WTC11 (cell line): Measurements from ENCODE around the gene OR5J2. TPM values are rescaled to one million over a fixed set of nuclear protein-coding genes. Genes with fewer than 3 reads are reported as not detected.

Experiments used
- ATAC-seq: fragments of 200-7000 bp; cut with Tn5 transposase; 2 replicates; pipeline ENCODE4 v1.10.0; 2021; ENCODE audit warnings: mild to moderate bottlenecking, moderate library complexity
- CTCF ChIA-PET: fragments of 300-600 bp; sonication (Branson Sonifier 250); formaldehyde crosslinking; loops from one replicate; lab custom pipeline; 2021; ENCODE audit warnings: antibody characterized with exemption; lab: Charles Lee
- POLR2A ChIA-PET: fragments of 350-600 bp; sonication (Branson Sonifier 250); formaldehyde crosslinking; loops from one replicate; lab custom pipeline; 2021; ENCODE audit warnings: antibody characterized with exemption; lab: Charles Lee
- DNase-seq: peaks from one replicate; pipeline ENCODE4 v3.0.0; 2021; ENCODE audit warnings: low spot score
- H3K27ac Mint-ChIP-seq: 2 replicates; pipeline ENCODE4 v1.8.0; 2021; ENCODE audit warnings: mixed read lengths
- H3K27me3 Mint-ChIP-seq: 2 replicates; pipeline ENCODE4 v1.8.0; 2021; ENCODE audit warnings: low read depth, mild to moderate bottlenecking, moderate library complexity, mixed read lengths
- H3K36me3 Mint-ChIP-seq: 2 replicates; pipeline ENCODE4 v1.8.0; 2021; ENCODE audit warnings: mixed read lengths
- H3K4me1 Mint-ChIP-seq: 2 replicates; pipeline ENCODE4 v1.8.0; 2022; ENCODE audit warnings: mixed read lengths
- H3K4me3 Mint-ChIP-seq: 2 replicates; pipeline ENCODE4 v1.8.0; 2021; ENCODE audit warnings: mild to moderate bottlenecking, moderate library complexity, mixed read lengths
- H3K9me3 Mint-ChIP-seq: 2 replicates; pipeline ENCODE4 v1.8.0; 2021; ENCODE audit warnings: mixed read lengths
- ERG ChIP-seq: fragments of 250-450 bp; sonication (Bioruptor Pico); IDR thresholded peaks from 2 replicates; pipeline ENCODE4 v1.8.0; 2021; ENCODE audit warnings: mild to moderate bottlenecking
- ETV6 ChIP-seq: sonication (generic); formaldehyde crosslinking; IDR thresholded peaks from 2 replicates; pipeline ENCODE4 v1.8.1; 2022; ENCODE audit warnings: mild to moderate bottlenecking, missing genetic modification reagents
- FOXK1 ChIP-seq: sonication (generic); formaldehyde crosslinking; IDR thresholded peaks from 2 replicates; pipeline ENCODE4 v1.8.0; 2022; ENCODE audit warnings: mild to moderate bottlenecking, moderate library complexity, missing genetic modification reagents
- FOXP4 ChIP-seq: sonication (generic); formaldehyde crosslinking; IDR thresholded peaks from 2 replicates; pipeline ENCODE4 v1.8.0; 2022; ENCODE audit warnings: mild to moderate bottlenecking, missing genetic modification reagents
- GABPB1 ChIP-seq: sonication (generic); formaldehyde crosslinking; IDR thresholded peaks from 2 replicates; pipeline ENCODE4 v1.8.1; 2023; ENCODE audit warnings: mild to moderate bottlenecking, missing genetic modification reagents
- GRHL2 ChIP-seq: fragments of 250-450 bp; sonication (Bioruptor Pico); IDR thresholded peaks from 2 replicates; pipeline ENCODE4 v1.8.0; 2022; ENCODE audit warnings: mild to moderate bottlenecking, moderate library complexity; ENCODE audit not compliant: insufficient replicate concordance, severe bottlenecking
- HMGA2 ChIP-seq: fragments of 250-450 bp; sonication (Bioruptor Pico); IDR thresholded peaks from 2 replicates; pipeline ENCODE4 v1.4.0; 2021; ENCODE audit warnings: mild to moderate bottlenecking, moderate library complexity
- IRF2 ChIP-seq: sonication (generic); formaldehyde crosslinking; IDR thresholded peaks from 2 replicates; pipeline ENCODE4 v1.8.0; 2022; ENCODE audit warnings: low read depth, missing genetic modification reagents, borderline replicate concordance
- JUN ChIP-seq: sonication (generic); formaldehyde crosslinking; IDR thresholded peaks from 2 replicates; pipeline ENCODE4 v1.8.0; 2023; ENCODE audit warnings: mild to moderate bottlenecking, missing genetic modification reagents
- MAX ChIP-seq: sonication (generic); formaldehyde crosslinking; IDR thresholded peaks from 2 replicates; pipeline ENCODE4 v1.8.0; 2022; ENCODE audit warnings: mild to moderate bottlenecking, missing genetic modification reagents
- NFE2L1 ChIP-seq: sonication (generic); formaldehyde crosslinking; IDR thresholded peaks from 2 replicates; pipeline ENCODE4 v1.8.1; 2023; ENCODE audit warnings: missing genetic modification reagents
- NR2C2 ChIP-seq: sonication (generic); formaldehyde crosslinking; IDR thresholded peaks from 2 replicates; pipeline ENCODE4 v1.8.0; 2022; ENCODE audit warnings: mild to moderate bottlenecking, missing genetic modification reagents
- PRDM15 ChIP-seq: sonication (generic); formaldehyde crosslinking; IDR thresholded peaks from 2 replicates; pipeline ENCODE4 v1.8.0; 2022; ENCODE audit warnings: missing genetic modification reagents
- STAT6 ChIP-seq: sonication (generic); formaldehyde crosslinking; conservative IDR thresholded peaks from 2 replicates; pipeline ENCODE4 v1.8.1; 2023; ENCODE audit warnings: mild to moderate bottlenecking, low read depth, missing genetic modification reagents, moderate library complexity
- ZNF138 ChIP-seq: sonication (generic); formaldehyde crosslinking; conservative IDR thresholded peaks from 2 replicates; pipeline ENCODE4 v1.8.1; 2022; ENCODE audit warnings: mild to moderate bottlenecking, moderate library complexity, missing genetic modification reagents
- ZNF263 ChIP-seq: sonication (generic); formaldehyde crosslinking; IDR thresholded peaks from 2 replicates; pipeline ENCODE4 v1.8.1; 2022; ENCODE audit warnings: low read depth, mild to moderate bottlenecking, moderate library complexity, missing genetic modification reagents
- ZNF396 ChIP-seq: fragments of 250-450 bp; sonication (Bioruptor Pico); IDR thresholded peaks from 2 replicates; pipeline ENCODE4 v1.8.0; 2021; ENCODE audit warnings: mild to moderate bottlenecking, moderate library complexity, borderline replicate concordance
- total RNA-seq: library from RNA; stranded (reverse); gene quantifications from 3 replicates; pipeline ENCODE4 v1.2.3, GENCODE V29; 2021
- TF ChIP-seq, protein P1 (sequence below): sonication (generic); formaldehyde crosslinking; IDR thresholded peaks from 2 replicates; pipeline ENCODE4 v1.8.1; 2023; ENCODE audit warnings: mild to moderate bottlenecking, missing genetic modification reagents, borderline replicate concordance

Gene OR5J2
- total RNA-seq, 1 experiment from 2014 or later = not detected

GRCh38 chr11:56152333-56152732 is 24.1 kb upstream of the OR5J2 start (continued):
- no peak for TF ChIP-seq NFE2L1 (CRISPR knock-in tag)
- TF ChIP-seq MAX (CRISPR knock-in tag) = no peak

- DNase-seq = no peak
- peaks cover 18% of the 10 kb centered on the region for H3K36me3 Mint-ChIP-seq
- ChIA-PET CTCF (no interaction called here), POLR2A (no interaction called here)
- H3K4me3 Mint-ChIP-seq = no peak within 1 kb of the TSS
- no peak for ATAC-seq
- H3K27ac Mint-ChIP-seq = no peak within 1 kb of the TSS
- no peaks in the 10 kb centered on the region for H3K4me1 Mint-ChIP-seq
- peaks cover 32% of the 10 kb centered on the region for H3K9me3 Mint-ChIP-seq
- no peaks in the 10 kb centered on the region for H3K27me3 Mint-ChIP-seq
- no peak for TF ChIP-seq PRDM15
- TF ChIP-seq ETV6 (CRISPR knock-in tag) = no peak
- no peak for TF ChIP-seq HMGA2 (CRISPR knock-in tag)
- TF ChIP-seq, protein P1, sequence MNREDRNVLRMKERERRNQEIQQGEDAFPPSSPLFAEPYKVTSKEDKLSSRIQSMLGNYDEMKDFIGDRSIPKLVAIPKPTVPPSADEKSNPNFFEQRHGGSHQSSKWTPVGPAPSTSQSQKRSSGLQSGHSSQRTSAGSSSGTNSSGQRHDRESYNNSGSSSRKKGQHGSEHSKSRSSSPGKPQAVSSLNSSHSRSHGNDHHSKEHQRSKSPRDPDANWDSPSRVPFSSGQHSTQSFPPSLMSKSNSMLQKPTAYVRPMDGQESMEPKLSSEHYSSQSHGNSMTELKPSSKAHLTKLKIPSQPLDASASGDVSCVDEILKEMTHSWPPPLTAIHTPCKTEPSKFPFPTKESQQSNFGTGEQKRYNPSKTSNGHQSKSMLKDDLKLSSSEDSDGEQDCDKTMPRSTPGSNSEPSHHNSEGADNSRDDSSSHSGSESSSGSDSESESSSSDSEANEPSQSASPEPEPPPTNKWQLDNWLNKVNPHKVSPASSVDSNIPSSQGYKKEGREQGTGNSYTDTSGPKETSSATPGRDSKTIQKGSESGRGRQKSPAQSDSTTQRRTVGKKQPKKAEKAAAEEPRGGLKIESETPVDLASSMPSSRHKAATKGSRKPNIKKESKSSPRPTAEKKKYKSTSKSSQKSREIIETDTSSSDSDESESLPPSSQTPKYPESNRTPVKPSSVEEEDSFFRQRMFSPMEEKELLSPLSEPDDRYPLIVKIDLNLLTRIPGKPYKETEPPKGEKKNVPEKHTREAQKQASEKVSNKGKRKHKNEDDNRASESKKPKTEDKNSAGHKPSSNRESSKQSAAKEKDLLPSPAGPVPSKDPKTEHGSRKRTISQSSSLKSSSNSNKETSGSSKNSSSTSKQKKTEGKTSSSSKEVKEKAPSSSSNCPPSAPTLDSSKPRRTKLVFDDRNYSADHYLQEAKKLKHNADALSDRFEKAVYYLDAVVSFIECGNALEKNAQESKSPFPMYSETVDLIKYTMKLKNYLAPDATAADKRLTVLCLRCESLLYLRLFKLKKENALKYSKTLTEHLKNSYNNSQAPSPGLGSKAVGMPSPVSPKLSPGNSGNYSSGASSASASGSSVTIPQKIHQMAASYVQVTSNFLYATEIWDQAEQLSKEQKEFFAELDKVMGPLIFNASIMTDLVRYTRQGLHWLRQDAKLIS (CRISPR knock-in tag) = no peak
- TF ChIP-seq ERG = no peak
- TF ChIP-seq JUN (CRISPR knock-in tag) = no peak
- no peak for TF ChIP-seq ZNF263 (CRISPR knock-in tag)
- no peak for TF ChIP-seq NR2C2
- TF ChIP-seq STAT6 (CRISPR knock-in tag) = no peak
- no peak for TF ChIP-seq IRF2 (CRISPR knock-in tag)
- TF ChIP-seq FOXK1 = no peak
- TF ChIP-seq ZNF396 = no peak
- no peak for TF ChIP-seq GABPB1 (CRISPR knock-in tag)
- TF ChIP-seq ZNF138 (CRISPR knock-in tag) = no peak
- no peak for TF ChIP-seq FOXP4 (CRISPR knock-in tag)
- no peak for TF ChIP-seq MAX (CRISPR knock-in tag)
- no peak for TF ChIP-seq GRHL2
Observed at GRCh38 chr11:56160217-56160616, 16.2 kb upstream of the OR5J2 start, which contains the start of gene OR8K5. Gene OR8K5 (minus strand): TSS chr11:56160317. CDS start chr11:56160317, 0 bp downstream.
